ENCODE data around the gene INPP5F.
A peak's percentile ranks its signal among the peaks of the same experiment; 100 is the strongest.
"Not testable (repeated sequence)": the region's sequence is repeated elsewhere in the genome, so short reads cannot be mapped to it uniquely, and the experiment has no call there.

Gene INPP5F

DNA sequence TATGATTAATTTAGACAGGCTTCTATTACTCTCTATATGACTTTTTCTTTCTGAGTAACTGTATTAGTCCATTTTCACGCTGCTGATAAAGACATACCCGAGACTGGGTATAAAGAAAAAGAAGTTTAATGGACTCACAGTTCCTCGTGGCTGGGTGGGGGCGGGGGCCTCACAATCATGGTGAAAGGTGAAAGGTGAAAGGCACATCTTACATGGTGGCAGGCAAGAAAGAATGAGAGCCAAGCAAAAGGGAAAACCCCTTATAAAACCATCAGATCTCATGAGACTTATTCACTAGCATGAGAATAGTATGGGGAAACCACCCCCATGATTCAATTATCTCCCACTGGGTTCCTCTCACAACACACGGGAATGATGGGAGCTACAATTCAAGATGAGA lies 18.5 kb upstream of the INPP5F start:
- not testable (repeated sequence) for DNase-seq (ENCODE audit: low read depth)

GRCh38 chr10:119710935-119711334 lies 14.9 kb upstream of the INPP5F start:
- not testable (repeated sequence) for DNase-seq (ENCODE audit: low read depth)

DNA sequence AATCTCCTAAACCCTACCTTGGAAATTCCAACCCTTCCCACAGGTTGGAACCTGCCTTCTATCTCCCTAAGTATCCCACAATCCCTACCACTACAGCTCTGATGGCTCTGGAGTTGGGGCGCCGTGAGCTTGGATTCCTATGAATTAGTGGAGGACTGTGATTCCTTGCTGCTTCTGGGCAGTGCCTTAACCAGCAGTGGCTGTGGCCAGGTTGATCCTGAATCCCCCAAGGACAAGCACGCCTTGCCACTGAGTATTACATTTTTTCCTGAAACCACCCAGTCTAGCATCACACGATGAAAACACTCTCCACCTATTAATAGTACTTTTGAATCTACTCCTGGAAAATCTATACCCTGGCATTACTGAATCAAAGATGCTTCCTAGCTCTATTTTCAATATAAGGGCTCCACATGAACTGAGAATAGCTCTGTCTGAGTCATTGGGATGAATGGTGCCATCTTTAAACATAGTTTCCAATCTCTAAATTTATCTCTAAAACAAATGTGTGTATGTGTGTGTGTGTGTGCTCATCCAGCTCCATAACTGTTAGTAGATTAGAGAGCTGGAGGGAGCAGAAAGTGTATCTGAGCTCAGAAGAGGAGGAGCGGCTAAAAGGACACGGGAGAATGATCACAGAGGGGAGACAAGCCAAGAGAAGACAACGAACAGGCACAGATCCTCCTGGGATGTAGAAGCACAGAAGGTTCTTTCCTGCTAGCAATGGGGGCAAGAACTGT lies 11.9 kb upstream of the INPP5F start:
- DNase-seq (ENCODE audit: low read depth): no peak

- no peak for DNase-seq (ENCODE audit: low read depth)
Observed at GRCh38 chr10:119714484-119714816, 11.4 kb upstream of the INPP5F start.

GRCh38 chr10:119715628-119716505 lies 10.0 kb upstream of the INPP5F start:
- no peak for DNase-seq (ENCODE audit: low read depth)

DNA sequence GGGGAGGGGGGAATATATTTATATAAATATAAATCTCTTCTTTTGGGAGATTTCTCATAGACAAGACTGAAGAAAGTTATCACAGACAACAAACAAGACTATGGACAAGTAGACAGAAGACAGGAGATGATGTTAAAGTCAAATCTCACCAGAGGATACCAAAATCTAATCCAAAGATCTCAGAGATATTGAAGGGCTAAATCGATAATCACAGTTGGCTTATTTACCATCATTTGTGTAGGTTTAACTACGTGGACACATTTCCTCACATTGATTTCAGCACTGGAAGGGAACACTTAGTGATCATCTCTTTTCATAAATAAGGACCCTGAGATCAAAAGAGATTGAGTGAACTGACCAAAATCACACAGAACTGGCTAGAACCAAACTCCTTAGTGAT lies 2.7 kb upstream of the INPP5F start:
- DNase-seq (ENCODE audit: low read depth): no peak

DNA sequence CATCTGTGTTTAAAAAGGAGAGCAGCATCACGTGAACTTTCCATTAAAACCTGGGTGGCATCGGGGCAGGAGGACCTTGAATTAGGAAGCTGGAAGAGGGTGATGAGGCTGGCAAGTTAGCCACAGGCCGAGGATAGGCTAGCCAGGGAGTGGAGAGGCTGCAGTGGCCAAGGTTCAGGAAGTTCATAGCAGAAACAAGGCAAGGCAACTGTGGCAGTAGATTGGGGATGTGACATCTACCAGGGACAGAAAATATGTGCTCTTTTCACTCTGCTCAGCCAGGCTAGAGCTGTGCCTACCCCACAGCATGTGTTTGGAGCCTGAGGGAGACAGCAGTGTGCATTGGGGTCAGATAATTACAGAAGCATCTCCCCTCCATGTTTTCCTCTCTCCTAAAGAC lies 2.2 kb upstream of the INPP5F start:
- DNase-seq (ENCODE audit: low read depth): no peak

GRCh38 chr10:119724593-119725516 lies 995 bp upstream of the INPP5F start:
- DNase-seq (ENCODE audit: low read depth): no peak

DNA sequence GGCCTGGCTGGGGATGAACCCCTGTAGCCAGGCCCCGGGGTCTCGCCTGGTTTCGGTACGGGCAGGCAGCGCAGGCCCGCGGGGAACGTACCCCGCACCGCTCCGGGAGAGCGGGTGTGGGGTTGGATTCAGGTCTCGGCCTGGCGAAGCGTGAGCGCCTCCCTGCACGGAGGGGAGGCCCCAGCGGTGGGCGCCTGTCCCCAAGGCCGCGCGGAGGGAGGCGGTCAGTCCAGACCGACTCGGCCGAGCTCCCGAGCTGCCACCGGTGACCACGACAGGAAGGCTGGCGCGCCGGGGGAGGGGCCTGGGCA lies 378 bp upstream of the INPP5F start:
- DNase-seq (ENCODE audit: low read depth): no peak

GRCh38 chr10:119726676-119727261 lies 919 bp downstream of the INPP5F start:
- DNase-seq (ENCODE audit: low read depth): no peak

DNA sequence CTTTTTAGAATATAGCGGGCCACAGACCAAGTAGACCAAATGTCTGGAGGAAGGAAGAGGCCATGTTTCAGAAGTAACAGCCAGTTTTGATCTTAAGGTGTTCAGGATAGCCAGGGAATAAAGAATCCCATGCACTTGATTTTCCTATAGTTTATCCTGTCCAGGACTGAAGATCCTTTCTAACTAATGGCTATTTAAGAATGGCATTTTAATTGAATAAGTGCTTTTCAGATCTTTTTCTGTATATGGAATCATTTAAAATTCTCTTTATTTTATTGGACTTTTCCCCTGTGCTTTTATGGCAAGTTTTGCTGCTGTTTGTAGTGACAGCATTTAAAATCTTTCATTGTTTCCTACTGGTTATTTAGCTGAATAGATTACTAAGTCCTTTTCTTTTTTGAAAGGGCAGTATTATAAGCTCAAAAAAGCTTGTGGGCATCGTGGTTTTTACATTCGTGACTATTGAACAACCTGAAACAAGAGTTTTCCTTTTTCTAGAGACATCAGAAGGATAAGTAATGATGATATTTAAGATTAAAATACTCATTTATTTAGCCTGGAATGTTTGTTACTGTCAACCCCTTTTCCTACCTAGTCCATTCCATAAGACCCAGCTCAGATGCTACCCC lies 2.4 kb downstream of the INPP5F start:
- no peak for DNase-seq (ENCODE audit: low read depth)

- no peak for DNase-seq (ENCODE audit: low read depth)
Observed at GRCh38 chr10:119734396-119735332, 8.8 kb downstream of the INPP5F start.

- no peak for DNase-seq (ENCODE audit: low read depth)
Observed at GRCh38 chr10:119735451-119735850, 9.6 kb downstream of the INPP5F start.

DNA sequence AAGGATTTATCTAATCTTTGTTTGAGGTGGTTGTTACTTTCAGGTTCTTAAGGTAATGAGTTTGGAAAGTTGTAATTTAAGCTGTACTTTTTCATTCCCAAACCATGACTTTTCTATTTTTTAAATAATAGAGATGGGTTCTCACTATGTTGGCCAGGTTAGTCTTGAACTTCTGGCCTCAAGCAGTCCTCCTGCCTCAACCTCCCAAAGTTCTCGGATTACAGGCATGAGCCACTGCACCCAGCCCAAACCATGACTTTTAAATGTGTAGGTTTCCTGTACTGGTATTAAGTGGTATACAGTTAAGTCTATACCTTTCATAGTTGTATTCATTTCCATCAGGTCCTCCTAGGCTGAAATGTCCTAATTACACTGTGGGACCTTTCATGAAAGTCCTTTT lies 10.4 kb downstream of the INPP5F start:
- no peak for DNase-seq (ENCODE audit: low read depth)

GRCh38 chr10:119737039-119737663 lies 11.3 kb downstream of the INPP5F start:
- no peak for DNase-seq (ENCODE audit: low read depth)

DNA sequence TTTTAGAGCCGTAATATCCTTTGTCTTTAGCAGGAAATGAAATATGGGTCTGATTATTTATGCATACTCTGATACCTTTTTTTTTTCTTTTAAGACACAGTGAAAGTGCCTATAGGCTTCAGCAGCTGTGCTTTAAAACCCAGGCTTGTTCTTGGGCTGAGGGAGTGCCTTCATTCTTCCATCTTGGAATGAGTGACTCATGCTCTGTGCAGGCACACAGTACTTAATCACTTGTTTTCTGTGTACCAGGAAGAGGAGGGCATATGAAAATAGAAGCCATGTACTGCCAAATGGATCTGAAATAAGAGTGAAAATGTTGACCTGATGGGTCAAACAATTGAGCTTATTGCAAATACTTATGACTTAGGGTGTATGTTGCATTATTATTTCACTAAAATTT lies 12.0 kb downstream of the INPP5F start:
- DNase-seq (ENCODE audit: low read depth): peak; percentile 79

DNA sequence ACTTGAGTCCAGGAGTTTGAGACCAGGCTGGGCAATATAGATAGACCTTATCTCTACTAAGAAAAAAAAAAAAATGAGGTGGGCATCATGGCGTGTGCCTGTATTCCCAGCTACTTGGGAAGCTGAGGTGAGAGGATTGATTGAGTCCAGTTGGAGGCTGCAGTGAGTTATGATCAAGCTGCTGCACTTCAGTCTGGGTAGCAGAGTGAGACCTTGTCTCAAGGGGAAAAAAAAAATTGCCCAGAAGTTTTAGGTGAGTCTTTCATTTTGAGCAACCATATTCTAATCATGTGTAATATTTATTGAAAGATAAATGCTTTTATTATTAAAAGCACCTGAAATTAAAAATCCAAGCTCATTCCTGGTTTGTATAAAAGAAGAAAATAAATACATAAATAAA lies 13.1 kb downstream of the INPP5F start:
- DNase-seq (ENCODE audit: low read depth): no peak

DNA sequence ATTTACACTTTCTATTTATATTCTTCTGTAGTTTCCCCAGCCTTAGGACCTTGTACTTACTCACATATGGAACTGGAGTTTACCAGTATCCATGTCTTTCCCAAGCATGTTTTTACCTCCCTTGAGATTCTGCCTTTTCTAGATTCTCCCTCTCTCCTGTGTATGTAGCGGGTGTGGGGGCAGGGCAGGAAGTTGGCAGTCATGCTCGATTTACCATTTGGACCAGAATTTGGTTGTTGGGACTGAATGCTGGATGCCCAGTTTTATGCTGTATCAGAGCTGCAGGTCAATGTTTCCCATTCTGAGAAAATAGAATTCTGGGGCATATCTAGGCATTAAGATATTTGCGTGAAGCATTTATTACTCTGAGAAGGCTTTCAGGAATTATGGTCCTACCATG lies 14.2 kb downstream of the INPP5F start:
- DNase-seq (ENCODE audit: low read depth): no peak

- DNase-seq (ENCODE audit: low read depth): no peak
Observed at GRCh38 chr10:119742947-119743648, 17.2 kb downstream of the INPP5F start.

DNA sequence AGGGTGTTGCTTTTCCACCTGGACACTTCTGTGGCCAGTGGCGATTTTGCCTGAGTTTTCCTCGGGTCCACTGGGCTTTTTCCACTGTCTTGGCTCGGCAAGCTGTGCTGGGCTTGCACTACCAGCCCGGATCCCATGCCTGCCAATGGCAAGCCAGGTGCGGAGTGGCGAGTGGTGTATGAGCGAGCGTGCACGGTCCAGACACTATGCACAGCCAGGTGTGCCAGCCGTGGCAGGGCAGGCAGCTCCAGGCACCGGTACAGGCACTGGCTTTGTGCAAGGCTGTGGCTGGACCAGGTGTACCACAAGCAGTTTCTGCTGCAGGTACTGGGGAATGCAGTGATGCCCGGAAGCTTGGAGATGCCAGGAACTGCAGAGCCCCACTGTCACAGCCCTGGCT lies 22.1 kb downstream of the INPP5F start:
- DNase-seq (ENCODE audit: low read depth): no peak

Data from fibroblast of the conjunctiva (primary cell).